Neural cell (in vitro differentiated cells): ENCODE data around the gene COQ10B. TPM values are rescaled to one million over a fixed set of nuclear protein-coding genes. Genes with fewer than 3 reads are reported as not detected.
"Not testable (repeated sequence)": the region's sequence is repeated elsewhere in the genome, so short reads cannot be mapped to it uniquely, and the experiment has no call there.

Experiments
- H2AFZ ChIP-seq: fragments of 200-600, 300-800 bp; sonication (generic), shearing (Covaris generic); 2 replicates; pipeline ENCODE4 v1.6.0; 2014; ENCODE audit warnings: low read depth, mild to moderate bottlenecking, antibody characterized with exemption, low read length, moderate library complexity
- H3F3A ChIP-seq: fragments of 200-600 bp; shearing (Covaris generic); 2 replicates; pipeline ENCODE4 v1.6.1; 2016; ENCODE audit warnings: mild to moderate bottlenecking, moderate library complexity, mixed read lengths, antibody characterized with exemption, low read length; ENCODE audit not compliant: insufficient read depth, poor library complexity, severe bottlenecking
- H3K27ac ChIP-seq: fragments of 200-600, 300-800 bp; sonication (generic), shearing (Covaris generic); 2 replicates; pipeline ENCODE4 v1.5.1; 2014; ENCODE audit warnings: mild to moderate bottlenecking, low read length, moderate library complexity
- H3K27me3 ChIP-seq: fragments of 300-800, 200-600 bp; sonication (generic), shearing (Covaris generic); 2 replicates; pipeline ENCODE4 v1.6.0; 2014; ENCODE audit warnings: mild to moderate bottlenecking, low read depth, low read length, moderate library complexity; ENCODE audit not compliant: insufficient read depth
- H3K36me3 ChIP-seq: fragments of 300-800, 200-600 bp; sonication (generic), shearing (Covaris generic); 2 replicates; pipeline ENCODE4 v1.5.1; 2014; ENCODE audit warnings: mild to moderate bottlenecking, antibody characterized with exemption, low read length, moderate library complexity; ENCODE audit not compliant: insufficient read depth
- H3K4me2 ChIP-seq: fragments of 300-800, 200-600 bp; sonication (generic), shearing (Covaris generic); 2 replicates; pipeline ENCODE4 v1.6.0; 2014; ENCODE audit warnings: mild to moderate bottlenecking, low read length
- H3K4me3 ChIP-seq: fragments of 300-800, 200-600 bp; sonication (generic), shearing (Covaris generic); 2 replicates; pipeline ENCODE4 v1.5.1; 2014; ENCODE audit warnings: mild to moderate bottlenecking, low read length, moderate library complexity
- H3K79me2 ChIP-seq: fragments of 200-600 bp; shearing (Covaris generic); replicated peaks from 2 replicates; pipeline ENCODE4 v1.6.0; 2014; ENCODE audit warnings: mild to moderate bottlenecking, low read length, moderate library complexity; ENCODE audit not compliant: insufficient read depth
- H3K9ac ChIP-seq: fragments of 300-800, 200-600 bp; sonication (generic), shearing (Covaris generic); 2 replicates; pipeline ENCODE4 v1.6.1; 2016; ENCODE audit warnings: mild to moderate bottlenecking, low read length, mixed read lengths
- H3K9me2 ChIP-seq: fragments of 200-600 bp; shearing (Covaris generic); 2 replicates; pipeline ENCODE4 v1.6.1; 2016; ENCODE audit warnings: mild to moderate bottlenecking, low read length, mixed read lengths; ENCODE audit not compliant: insufficient read depth
- H3K9me3 ChIP-seq: fragments of 200-600, 300-800 bp; sonication (generic), shearing (Covaris generic); 2 replicates; pipeline ENCODE4 v1.6.1; 2016; ENCODE audit warnings: mild to moderate bottlenecking, mixed run types, low read length, moderate library complexity, mixed read lengths
- H4K20me1 ChIP-seq: fragments of 200-600 bp; shearing (Covaris generic); 2 replicates; pipeline ENCODE4 v1.6.1; 2016; ENCODE audit warnings: mild to moderate bottlenecking, mixed run types; ENCODE audit not compliant: insufficient read depth
- EP300 ChIP-seq: fragments of 450-650 bp; conservative IDR thresholded peaks from 2 replicates; pipeline ENCODE4 v1.6.1; 2014; ENCODE audit warnings: antibody characterized with exemption, mild to moderate bottlenecking, moderate library complexity; ENCODE audit not compliant: poor library complexity, severe bottlenecking
- EZH2 ChIP-seq: fragments of 200-600, 300-800 bp; shearing (Covaris generic), sonication (generic); IDR thresholded peaks from 2 replicates; pipeline ENCODE4 v1.6.1; 2014; ENCODE audit warnings: antibody characterized with exemption, low read length, borderline replicate concordance, mild to moderate bottlenecking; ENCODE audit not compliant: insufficient read depth, poor library complexity, severe bottlenecking
- POLR2AphosphoS5 ChIP-seq: IDR thresholded peaks from 2 replicates; pipeline ENCODE4 v1.6.1; 2012
- RAD21 ChIP-seq: fragments of 450-650 bp; conservative IDR thresholded peaks from 2 replicates; pipeline ENCODE4 v1.6.1; 2014; ENCODE audit warnings: antibody characterized with exemption, mild to moderate bottlenecking, moderate library complexity
- SMC3 ChIP-seq: fragments of 450-650 bp; conservative IDR thresholded peaks from 2 replicates; pipeline ENCODE4 v1.6.1; 2014; ENCODE audit warnings: antibody characterized with exemption, mild to moderate bottlenecking, moderate library complexity; ENCODE audit not compliant: poor library complexity
- TAF1 ChIP-seq: IDR thresholded peaks from 2 replicates; pipeline ENCODE4 v1.6.1; 2012; ENCODE audit warnings: low read depth
- polyA plus RNA-seq: library from polyadenylated mRNA; depleted of rRNA; stranded (reverse); fragments of >200 nt; gene quantifications from 2 replicates; pipeline ENCODE4 v1.2.3, GENCODE V29; 2014
- TF ChIP-seq, protein P1 (sequence below): IDR thresholded peaks from 2 replicates; pipeline ENCODE4 v1.6.1; 2012; ENCODE audit warnings: borderline replicate concordance

The COQ10B gene
- polyA plus RNA-seq, 1 donor from 2014 or later, result 28.4 TPM

GRCh38 chr2:197446844-197447243, 6.5 kb upstream of the COQ10B start:
- Histone ChIP-seq H3K27me3 (no peaks in the 10 kb centered on the region), H3K79me2 (no peaks in the 10 kb centered on the region), H2AFZ (no peak overlapping the region), H3K36me3 (no peaks in the 10 kb centered on the region), H3K4me3 (no peak overlapping the region), H3K9me3 (no peaks in the 10 kb centered on the region), H3K9ac (no peak overlapping the region), H3K4me2 (no peak overlapping the region), H3K27ac (no peak overlapping the region), H3K9me2 (no peaks in the 10 kb centered on the region), H4K20me1 (no peaks in the 10 kb centered on the region), H3F3A (no peaks in the 10 kb centered on the region)
- TF ChIP-seq SMC3 (no peak), TAF1 (no peak), EZH2 (no peak), RAD21 (no peak)
- TF ChIP-seq, protein P1, sequence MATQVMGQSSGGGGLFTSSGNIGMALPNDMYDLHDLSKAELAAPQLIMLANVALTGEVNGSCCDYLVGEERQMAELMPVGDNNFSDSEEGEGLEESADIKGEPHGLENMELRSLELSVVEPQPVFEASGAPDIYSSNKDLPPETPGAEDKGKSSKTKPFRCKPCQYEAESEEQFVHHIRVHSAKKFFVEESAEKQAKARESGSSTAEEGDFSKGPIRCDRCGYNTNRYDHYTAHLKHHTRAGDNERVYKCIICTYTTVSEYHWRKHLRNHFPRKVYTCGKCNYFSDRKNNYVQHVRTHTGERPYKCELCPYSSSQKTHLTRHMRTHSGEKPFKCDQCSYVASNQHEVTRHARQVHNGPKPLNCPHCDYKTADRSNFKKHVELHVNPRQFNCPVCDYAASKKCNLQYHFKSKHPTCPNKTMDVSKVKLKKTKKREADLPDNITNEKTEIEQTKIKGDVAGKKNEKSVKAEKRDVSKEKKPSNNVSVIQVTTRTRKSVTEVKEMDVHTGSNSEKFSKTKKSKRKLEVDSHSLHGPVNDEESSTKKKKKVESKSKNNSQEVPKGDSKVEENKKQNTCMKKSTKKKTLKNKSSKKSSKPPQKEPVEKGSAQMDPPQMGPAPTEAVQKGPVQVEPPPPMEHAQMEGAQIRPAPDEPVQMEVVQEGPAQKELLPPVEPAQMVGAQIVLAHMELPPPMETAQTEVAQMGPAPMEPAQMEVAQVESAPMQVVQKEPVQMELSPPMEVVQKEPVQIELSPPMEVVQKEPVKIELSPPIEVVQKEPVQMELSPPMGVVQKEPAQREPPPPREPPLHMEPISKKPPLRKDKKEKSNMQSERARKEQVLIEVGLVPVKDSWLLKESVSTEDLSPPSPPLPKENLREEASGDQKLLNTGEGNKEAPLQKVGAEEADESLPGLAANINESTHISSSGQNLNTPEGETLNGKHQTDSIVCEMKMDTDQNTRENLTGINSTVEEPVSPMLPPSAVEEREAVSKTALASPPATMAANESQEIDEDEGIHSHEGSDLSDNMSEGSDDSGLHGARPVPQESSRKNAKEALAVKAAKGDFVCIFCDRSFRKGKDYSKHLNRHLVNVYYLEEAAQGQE, result no peak

- Histone ChIP-seq H3K4me3 (no peak overlapping the region), H3K27me3 (no peaks in the 10 kb centered on the region), H3K27ac (no peak overlapping the region), H3K9ac (no peak overlapping the region), H3K36me3 (no peaks in the 10 kb centered on the region), H3K4me2 (no peak overlapping the region), H4K20me1 (no peaks in the 10 kb centered on the region), H3F3A (peaks cover 3% of the 10 kb centered on the region), H2AFZ (no peak overlapping the region), H3K79me2 (peaks cover 17% of the 10 kb centered on the region), H3K9me3 (no peaks in the 10 kb centered on the region), H3K9me2 (no peaks in the 10 kb centered on the region)
- no peak for TF ChIP-seq EP300
- TF ChIP-seq, protein P1, result no peak
- no peak for TF ChIP-seq TAF1
- TF ChIP-seq POLR2AphosphoS5, result no peak
Observed at GRCh38 chr2:197450465-197450864, 2.9 kb upstream of the COQ10B start.

DNA sequence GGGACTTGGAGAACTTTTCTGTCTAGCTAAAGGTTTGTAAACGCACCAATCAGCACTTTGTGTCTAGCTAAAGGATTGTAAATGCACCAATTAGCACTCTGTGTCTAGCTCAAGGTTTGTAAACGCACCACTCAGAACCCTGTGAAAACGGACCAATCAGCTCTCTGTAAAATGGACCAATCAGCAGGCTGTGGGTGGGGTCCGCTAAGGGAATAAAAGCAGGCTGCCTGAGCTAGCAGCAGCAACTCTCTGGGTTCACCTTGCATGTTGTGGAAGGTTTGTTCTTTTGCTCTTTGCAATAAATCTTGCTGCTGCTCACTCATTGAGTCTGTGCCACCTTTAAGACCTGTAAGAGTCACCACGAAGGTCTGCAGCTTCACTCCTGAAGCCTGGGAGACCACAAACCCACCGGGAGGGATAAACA, 2.4 kb upstream of the COQ10B start:
- not testable (repeated sequence) for H2AFZ ChIP-seq, H3F3A ChIP-seq, H3K9ac ChIP-seq, H4K20me1 ChIP-seq, H3K4me3 ChIP-seq, H3K27me3 ChIP-seq, H3K9me3 ChIP-seq, H3K27ac ChIP-seq, H3K36me3 ChIP-seq, H3K9me2 ChIP-seq, H3K4me2 ChIP-seq
- H3K79me2 ChIP-seq, result peaks cover 21% of the 10 kb centered on the region
